ENCODE measurements around the gene TUBGCP2.
"Not testable (repeated sequence)": the region's sequence is repeated elsewhere in the genome, so short reads cannot be mapped to it uniquely, and the experiment has no call there.

Gene TUBGCP2

DNA sequence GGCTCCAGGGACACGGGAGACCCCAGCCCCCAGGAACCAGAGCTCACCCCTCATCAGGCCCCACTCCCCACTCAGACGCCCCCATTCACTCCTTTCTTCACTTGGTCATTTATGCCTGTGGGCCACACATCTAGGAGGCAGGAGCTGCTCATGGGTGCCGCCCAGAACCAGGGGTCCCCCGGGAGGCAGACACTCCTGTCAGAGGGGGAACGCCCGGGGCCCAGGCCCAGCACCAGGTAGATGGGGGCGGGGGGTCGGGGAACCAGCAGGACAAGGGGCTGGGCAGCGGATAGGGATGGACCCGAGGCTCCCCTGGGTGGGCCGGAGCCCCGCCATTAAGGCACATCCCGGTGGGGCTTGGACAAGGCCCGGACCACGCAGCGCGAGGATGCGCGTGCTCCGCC is 16.2 kb upstream of the TUBGCP2 start:
- DNase-seq: no peak

- DNase-seq: no peak
Observed at GRCh38 chr10:133324198-133324792, 15.6 kb upstream of the TUBGCP2 start.

DNA sequence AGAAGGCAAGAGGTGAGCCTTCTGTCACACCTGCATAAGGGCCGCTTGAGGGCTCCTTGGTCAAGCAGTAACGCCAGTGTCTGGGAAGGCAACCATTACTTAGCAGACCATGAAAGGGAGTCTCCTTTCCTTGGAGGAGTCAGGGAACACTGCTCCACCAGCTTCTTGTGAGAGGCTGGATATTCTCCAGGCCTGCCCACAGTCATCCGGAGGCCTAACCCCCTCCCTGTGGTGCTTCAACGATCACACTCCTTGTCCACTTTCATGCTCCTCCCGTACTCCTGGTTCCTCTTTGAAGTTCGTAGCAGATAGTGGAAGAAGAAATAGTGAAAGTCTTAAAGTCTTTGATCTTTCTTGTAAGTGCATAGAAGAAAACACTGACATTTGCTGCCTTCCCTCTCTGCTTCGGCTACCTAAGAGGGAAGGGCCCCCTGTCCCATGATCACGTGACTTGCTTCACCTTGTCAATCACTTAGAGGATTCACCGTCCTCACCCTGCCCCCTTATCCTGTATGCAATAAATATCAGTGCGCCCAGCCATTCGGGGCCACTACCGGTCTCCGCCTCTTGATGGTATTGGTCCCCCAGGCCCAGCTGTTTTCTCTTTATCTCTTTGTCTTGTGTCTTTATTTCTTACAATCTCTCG is 13.5 kb upstream of the TUBGCP2 start:
- DNase-seq: not testable (repeated sequence)

- DNase-seq: not testable (repeated sequence)
Observed at GRCh38 chr10:133320852-133321422, 12.3 kb upstream of the TUBGCP2 start.

- DNase-seq: peak; percentile 85
Observed at GRCh38 chr10:133318494-133319127, 9.9 kb upstream of the TUBGCP2 start.

DNA sequence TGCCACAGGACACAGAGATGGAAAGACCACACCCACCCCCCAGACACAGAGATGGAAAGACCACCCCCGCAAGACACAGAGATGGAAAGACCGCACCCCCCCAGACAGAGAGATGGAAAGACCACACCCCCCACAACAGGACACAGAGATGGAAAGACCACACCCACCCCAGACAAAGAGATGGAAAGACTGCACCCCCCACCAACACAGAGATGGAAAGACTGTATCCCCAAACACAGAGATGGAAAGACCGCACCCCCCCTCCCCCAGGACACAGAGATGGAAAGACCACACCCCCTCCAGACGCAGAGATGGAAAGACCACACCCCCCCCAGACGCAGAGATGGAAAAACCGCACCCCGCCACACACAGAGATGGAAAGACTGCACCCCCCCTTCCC is 8.1 kb upstream of the TUBGCP2 start:
- no peak for DNase-seq

GRCh38 chr10:133316266-133316665 is 7.6 kb upstream of the TUBGCP2 start:
- DNase-seq: no peak

DNA sequence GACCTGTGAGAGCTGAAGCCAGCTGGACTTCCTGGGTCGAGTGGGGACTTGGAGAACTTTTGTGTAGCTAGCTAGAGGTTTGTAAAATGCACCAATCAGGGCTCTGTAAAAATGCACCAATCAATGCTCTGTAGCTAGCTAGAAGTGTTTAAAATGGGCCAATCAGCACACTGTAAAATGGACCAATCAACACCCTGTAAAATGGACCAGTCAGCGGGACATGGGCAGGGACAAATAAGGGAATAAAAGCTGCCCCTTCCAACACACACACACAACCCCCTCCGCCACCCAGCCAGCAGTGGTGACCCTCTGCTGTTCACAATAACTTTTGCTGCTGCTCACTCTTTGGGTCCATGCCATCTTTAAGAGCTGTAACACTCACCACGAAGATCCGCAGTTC is 7.2 kb upstream of the TUBGCP2 start:
- no peak for DNase-seq

DNA sequence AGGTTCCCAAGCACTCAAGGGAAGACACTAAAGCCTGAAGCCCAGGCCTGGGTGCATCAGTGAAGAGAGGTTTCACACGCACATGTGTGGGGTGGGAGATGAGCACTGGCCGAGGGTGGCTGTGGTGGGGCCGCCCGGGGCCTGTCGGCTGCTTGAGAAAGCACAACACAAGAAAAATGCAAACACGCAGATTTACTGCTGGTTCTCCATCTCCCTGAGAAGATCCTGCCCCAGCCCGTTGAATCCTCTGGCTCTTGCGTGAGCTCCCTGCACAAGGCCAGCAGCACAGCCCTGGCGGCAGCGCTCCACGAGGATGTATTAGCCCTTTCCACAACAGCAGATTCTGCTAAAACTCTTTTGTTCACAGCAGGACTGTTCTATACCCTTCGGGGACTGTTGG is 6.2 kb upstream of the TUBGCP2 start:
- DNase-seq: no peak

- DNase-seq: no peak
Observed at GRCh38 chr10:133313192-133313591, 4.5 kb upstream of the TUBGCP2 start.

GRCh38 chr10:133312769-133313145 is 4.1 kb upstream of the TUBGCP2 start:
- DNase-seq: no peak

GRCh38 chr10:133312016-133312768 is 3.5 kb upstream of the TUBGCP2 start:
- no peak for DNase-seq

- no peak for DNase-seq
Observed at GRCh38 chr10:133311570-133311969, 2.9 kb upstream of the TUBGCP2 start.

DNA sequence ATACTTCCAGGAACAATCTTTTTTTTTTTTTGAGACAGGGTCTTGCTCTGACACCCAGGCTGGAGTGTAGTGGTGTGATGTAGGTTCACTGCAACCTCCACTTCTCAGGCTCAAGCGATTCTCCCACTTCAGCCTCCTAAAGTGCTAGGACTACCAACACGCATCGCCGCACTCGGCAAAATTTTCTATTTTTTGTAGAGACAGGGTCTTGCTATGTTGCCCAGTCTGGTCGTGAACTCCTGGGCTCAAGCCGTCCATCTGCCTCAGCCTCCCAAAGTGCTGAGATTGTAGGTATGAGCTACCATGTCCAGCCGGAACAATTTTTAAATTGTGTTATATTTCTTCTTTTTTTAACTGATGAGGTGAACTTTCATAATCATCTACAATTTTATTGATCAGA is 2.1 kb upstream of the TUBGCP2 start:
- DNase-seq: no peak

GRCh38 chr10:133310399-133310755 is 1.7 kb upstream of the TUBGCP2 start:
- no peak for DNase-seq

- no peak for DNase-seq
Observed at GRCh38 chr10:133309720-133310398, 1.2 kb upstream of the TUBGCP2 start.

- no peak for DNase-seq
Observed at GRCh38 chr10:133309100-133309719, 538 bp upstream of the TUBGCP2 start.

- DNase-seq: peak; percentile 92
Observed at GRCh38 chr10:133307776-133308420, 774 bp downstream of the TUBGCP2 start.

DNA sequence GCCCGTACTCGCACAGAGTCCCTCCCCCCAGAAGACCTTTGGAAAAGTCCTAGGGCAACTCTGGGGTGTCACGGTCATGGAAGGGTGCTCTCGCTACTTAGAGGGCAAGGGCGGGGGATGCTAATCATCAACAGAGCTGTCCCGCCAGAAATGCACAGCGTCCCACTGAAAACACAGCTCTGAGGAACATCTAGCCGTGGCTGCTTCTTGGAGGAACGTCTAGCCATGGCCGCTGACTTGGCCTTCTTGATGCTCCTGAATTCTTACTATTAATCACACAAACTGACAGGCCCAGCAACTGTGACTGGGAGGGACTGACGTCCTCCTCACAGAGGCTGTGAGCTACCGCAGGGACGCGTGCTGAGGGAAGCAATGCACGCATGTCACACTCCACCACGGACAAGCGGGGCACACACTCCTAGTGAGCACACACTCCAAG is 1.7 kb downstream of the TUBGCP2 start:
- no peak for DNase-seq

- no peak for DNase-seq
Observed at GRCh38 chr10:133306097-133306476, 2.6 kb downstream of the TUBGCP2 start.

- no peak for DNase-seq
Observed at GRCh38 chr10:133303206-133303605, 5.5 kb downstream of the TUBGCP2 start.

GRCh38 chr10:133302230-133302629 is 6.4 kb downstream of the TUBGCP2 start:
- no peak for DNase-seq

All from activated CD8-positive, alpha-beta memory T cell treated with anti-CD3 and anti-CD28 coated beads for 24 hours (primary cell).